H1 (cell line): ENCODE data around the gene LY6G5B. TPM values are rescaled to one million over a fixed set of nuclear protein-coding genes. Genes with fewer than 3 reads are reported as not detected.

ENCODE experiments used
- CTCF ChIA-PET: fragments of 300-600 bp; sonication (Branson Sonifier 250); formaldehyde crosslinking; loops from one replicate; lab custom pipeline; 2021; ENCODE audit not compliant: partially characterized antibody; lab: Charles Lee
- POLR2A ChIA-PET: fragments of 300-600 bp; sonication (Branson Sonifier 250); formaldehyde crosslinking; loops from one replicate; lab custom pipeline; 2021; ENCODE audit warnings: inconsistent platforms; ENCODE audit not compliant: partially characterized antibody; lab: Charles Lee
- DNase-seq, 2 experiments: peaks; one replicate each; pipeline versions ENCODE4 v3.0.0 to v3.0.0-alpha.2; 2010 to 2022; ENCODE audit warnings: low spot score in 2 of 2, low read depth in 1 of 2, mixed read lengths in 1 of 2
- FAIRE-seq: peaks from 2 replicates; lab custom pipeline; 2011; peaks lifted over from hg19 to GRCh38; lab: Jason Lieb, UNC
- H2AFZ ChIP-seq: 2 replicates; pipeline ENCODE4 v1.8.1; 2012; ENCODE audit warnings: low read length, inconsistent platforms
- H2AK5ac ChIP-seq: 2 replicates; pipeline ENCODE4 v1.6.1; 2013; ENCODE audit warnings: low read depth, low read length
- H2BK120ac ChIP-seq: replicated peaks from 2 replicates; pipeline ENCODE3; 2013; ENCODE audit warnings: low read depth, low read length, inconsistent platforms
- H2BK12ac ChIP-seq: 2 replicates; pipeline ENCODE4 v1.6.1; 2013; ENCODE audit warnings: low read depth, low read length
- H2BK15ac ChIP-seq: 2 replicates; pipeline ENCODE4 v1.6.1; 2013; ENCODE audit warnings: low read length
- H2BK20ac ChIP-seq: 2 replicates; pipeline ENCODE4 v1.6.1; 2013; ENCODE audit warnings: low read length
- H2BK5ac ChIP-seq: 2 replicates; pipeline ENCODE4 v1.6.1; 2013; ENCODE audit warnings: low read depth, low read length
- H3K14ac ChIP-seq: 2 replicates; pipeline ENCODE4 v1.6.1; 2013; ENCODE audit warnings: inconsistent platforms; ENCODE audit not compliant: insufficient read length
- H3K18ac ChIP-seq: 2 replicates; pipeline ENCODE4 v1.6.1; 2013; ENCODE audit warnings: low read length; ENCODE audit errors: extremely low read depth
- H3K23ac ChIP-seq: 2 replicates; pipeline ENCODE4 v1.6.1; 2013; ENCODE audit warnings: inconsistent platforms; ENCODE audit not compliant: insufficient read length
- H3K23me2 ChIP-seq: 2 replicates; pipeline ENCODE4 v1.6.1; 2013; ENCODE audit warnings: low read depth, low read length
- H3K27ac ChIP-seq: 2 replicates; pipeline ENCODE4 v1.6.1; 2011; ENCODE audit warnings: low read depth, low read length, inconsistent platforms
- H3K27me3 ChIP-seq, 4 experiments: replicated peaks in 1 of 4; 1 replicate in 1 of 4; 2 replicates in 3 of 4; pipeline versions ENCODE4 v1.6.1 to v1.8.1; 2011 to 2013; ENCODE audit warnings: low read length in 3 of 4, mild to moderate bottlenecking in 3 of 4, inconsistent platforms in 2 of 4, mixed read lengths in 2 of 4, moderate library complexity in 1 of 4; ENCODE audit not compliant: control insufficient read depth in 3 of 4, insufficient read depth in 3 of 4; ENCODE audit errors: extremely low read depth in 1 of 4
- H3K36me3 ChIP-seq, 4 experiments: 2 replicates each; pipeline versions ENCODE4 v1.6.1 to v1.8.1; 2011 to 2013; ENCODE audit warnings: mild to moderate bottlenecking in 4 of 4, low read length in 3 of 4, moderate library complexity in 2 of 4, control low read depth in 1 of 4, inconsistent platforms in 1 of 4; ENCODE audit not compliant: insufficient read depth in 4 of 4, control insufficient read depth in 2 of 4
- H3K4ac ChIP-seq: replicated peaks from 2 replicates; pipeline ENCODE3; 2013; ENCODE audit warnings: low read length, low read depth, mixed read lengths, inconsistent platforms; ENCODE audit not compliant: insufficient read length
- H3K4me1 ChIP-seq, 4 experiments: replicated peaks in 1 of 4; 1 replicate in 1 of 4; 2 replicates in 3 of 4; pipeline versions ENCODE4 v1.6.1 to v1.8.1; 2011 to 2013; ENCODE audit warnings: low read length in 3 of 4, inconsistent platforms in 2 of 4, mixed read lengths in 1 of 4; ENCODE audit not compliant: insufficient read depth in 4 of 4, control insufficient read depth in 3 of 4
- H3K4me2 ChIP-seq, 2 experiments: 2 replicates each; pipeline versions ENCODE4 v1.6.1 to v1.8.1; 2011 to 2013; ENCODE audit warnings: low read depth in 2 of 2, low read length in 2 of 2, control low read depth in 1 of 2, inconsistent platforms in 1 of 2, mild to moderate bottlenecking in 1 of 2; ENCODE audit not compliant: insufficient read depth in 1 of 2
- H3K4me3 ChIP-seq, 4 experiments: fragments of 200-600, 300-600 bp in 1 of 4; sonication (generic), shearing (Covaris generic), sonication (Bioruptor Twin) in 1 of 4; 2 replicates each; pipeline versions ENCODE4 v1.5.1 to v1.8.1; 2011 to 2016; ENCODE audit warnings: low read length in 4 of 4, low read depth in 3 of 4, control low read depth in 2 of 4, inconsistent platforms in 2 of 4, mild to moderate bottlenecking in 2 of 4, mixed read lengths in 1 of 4, moderate library complexity in 1 of 4; ENCODE audit not compliant: insufficient read depth in 2 of 4; ENCODE audit errors: extremely low read depth in 1 of 4
- H3K56ac ChIP-seq: replicated peaks from 2 replicates; pipeline ENCODE3; 2013; ENCODE audit warnings: low read depth, mild to moderate bottlenecking, mixed read lengths, low read length, inconsistent platforms; ENCODE audit not compliant: insufficient read length
- H3K79me1 ChIP-seq: 2 replicates; pipeline ENCODE4 v1.6.1; 2013; ENCODE audit warnings: low read depth, low read length, control low read depth
- H3K79me2 ChIP-seq, 2 experiments: 2 replicates each; pipeline versions ENCODE4 v1.6.1 to v1.8.1; 2012 to 2013; ENCODE audit warnings: low read length in 2 of 2, mild to moderate bottlenecking in 2 of 2, inconsistent platforms in 1 of 2; ENCODE audit not compliant: insufficient read depth in 2 of 2, control insufficient read depth in 1 of 2
- H3K9ac ChIP-seq, 4 experiments: replicated peaks in 1 of 4; 1 replicate in 1 of 4; 2 replicates in 3 of 4; pipeline versions ENCODE4 v1.6.1 to v1.8.1; 2011 to 2013; ENCODE audit warnings: low read depth in 3 of 4, low read length in 3 of 4, control low read depth in 2 of 4, mild to moderate bottlenecking in 2 of 4, moderate library complexity in 2 of 4, inconsistent platforms in 1 of 4; ENCODE audit errors: extremely low read depth in 1 of 4
- H3K9me3 ChIP-seq, 2 experiments: 2 replicates each; pipeline versions ENCODE4 v1.6.1 to v1.8.1; 2012 to 2013; ENCODE audit warnings: mild to moderate bottlenecking in 2 of 2, moderate library complexity in 2 of 2, control low read depth in 1 of 2, inconsistent platforms in 1 of 2, low read depth in 1 of 2, low read length in 1 of 2, mixed read lengths in 1 of 2; ENCODE audit not compliant: insufficient read depth in 2 of 2
- H4K20me1 ChIP-seq, 2 experiments: replicated peaks in 1 of 2; 2 replicates each; pipeline versions ENCODE3 to v1.8.1; 2011 to 2013; ENCODE audit warnings: inconsistent platforms in 2 of 2, low read length in 2 of 2, mild to moderate bottlenecking in 1 of 2; ENCODE audit not compliant: insufficient read depth in 2 of 2, control insufficient read depth in 1 of 2
- H4K5ac ChIP-seq: 2 replicates; pipeline ENCODE4 v1.6.1; 2013; ENCODE audit warnings: low read length, low read depth, mixed read lengths, inconsistent platforms; ENCODE audit not compliant: insufficient read length
- H4K8ac ChIP-seq: 2 replicates; pipeline ENCODE4 v1.8.0; 2013; ENCODE audit warnings: mild to moderate bottlenecking, moderate library complexity, low read length, inconsistent platforms; ENCODE audit not compliant: insufficient read depth; ENCODE audit errors: extremely low read depth
- H4K91ac ChIP-seq: replicated peaks from 2 replicates; pipeline ENCODE3; 2013; ENCODE audit warnings: low read length, mixed read lengths, inconsistent platforms; ENCODE audit not compliant: insufficient read length
- POLR2A ChIP-seq, 2 experiments: IDR thresholded peaks; 1 replicate in 1 of 2; 2 replicates in 1 of 2; pipeline ENCODE4 v1.6.1; 2011; ENCODE audit warnings: low read depth in 2 of 2, low read length in 2 of 2, mild to moderate bottlenecking in 2 of 2; ENCODE audit errors: control extremely low read depth in 1 of 2
- WGBS, 2 experiments: shearing (Covaris generic) in 1 of 2; methylation state at CpG; one replicate each; pipeline versions ENCODE4 v1.1.6 to v1.1.7; 2013 to 2015; ENCODE audit warnings: low lambda C conversion rate in 2 of 2, mixed read lengths in 2 of 2, inconsistent platforms in 1 of 2, low coverage in 1 of 2, missing lambda C conversion rate in 1 of 2; ENCODE audit not compliant: insufficient replicate concordance in 2 of 2, insufficient coverage in 1 of 2, insufficient read length in 1 of 2; ENCODE audit errors: extremely low coverage in 1 of 2, missing lambda C conversion rate in 1 of 2; 5-methylcytosine and 5-hydroxymethylcytosine counted together
- polyA plus RNA-seq, 7 experiments: library from polyadenylated mRNA; depleted of rRNA in 3 of 7; stranded (reverse) in 5 of 7; unstranded in 2 of 7; fragments of >200 nt in 5 of 7; fragments of 200-250 nt in 2 of 7; gene quantifications; 1 replicate in 5 of 7; 2 replicates in 1 of 7; 4 replicates in 1 of 7; pipeline versions ENCODE4 v1.2.1 to v1.2.3, GENCODE V29; 2011 to 2013; ENCODE audit warnings: missing spikeins in 2 of 7, mixed read lengths in 2 of 7
- total RNA-seq: library from RNA; stranded (reverse); fragmentation: NEBNext Ultra II Directional; extraction: Animal tissue kit (Norgen Biotek cat#: 25700); gene quantifications from 2 replicates; pipeline ENCODE4 v1.2.1, GENCODE V29; 2021

Gene LY6G5B
- total and polyA plus RNA-seq, 2 of the 8 experiments (the other 6 are each of a cell fraction or from before 2014, with no cell fraction given): 10.6 to 12.6 TPM

DNA sequence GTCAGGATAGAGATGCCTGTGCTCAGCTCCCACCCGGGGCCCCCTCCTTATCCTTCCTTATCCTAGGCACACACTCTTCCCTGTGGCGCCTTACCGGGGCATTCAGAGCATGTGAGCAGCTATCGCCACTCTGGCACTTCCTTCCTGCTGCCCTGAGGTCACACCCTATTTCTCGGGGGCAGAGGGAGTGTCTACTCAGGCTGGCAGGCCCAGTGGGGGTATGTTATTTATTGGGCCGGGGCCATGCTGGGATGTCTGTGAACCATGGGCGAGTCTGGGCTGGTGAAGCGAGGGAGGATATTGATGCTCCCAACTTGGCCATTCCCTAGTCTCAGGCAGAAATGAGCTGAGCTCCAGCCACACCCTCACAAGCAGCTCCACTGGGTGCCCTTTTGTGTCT lies 41.5 kb downstream of the LY6G5B start:
- Histone ChIP-seq H4K5ac (no peak overlapping the region), H2AK5ac (no peak overlapping the region), H3K9ac (no peak overlapping the region), H3K79me1 (no peaks in the 10 kb centered on the region), H3K36me3 (no peaks in the 10 kb centered on the region), H2BK20ac (no peak overlapping the region), H4K8ac (peak overlapping the region; percentile 23; the same call in 1 of the 2 replicates), H2BK15ac (no peak overlapping the region), H2BK120ac (no peak overlapping the region), H3K56ac (no peak overlapping the region), H3K27ac (no peak overlapping the region), H3K18ac (no peak overlapping the region), H2BK12ac (peak overlapping the region; percentile 75; the same call in 1 of the 2 replicates), H4K20me1 (no peaks in the 10 kb centered on the region), H3K23me2 (peaks cover 3% of the 10 kb centered on the region; the same call in 1 of the 2 replicates), H2AFZ (no peak overlapping the region), H3K4ac (no peak overlapping the region), H3K9me3 (no peaks in the 10 kb centered on the region), H3K4me3 (no peak overlapping the region), H3K14ac (no peak overlapping the region), H3K27me3 (no peaks in the 10 kb centered on the region; a peak in 1 of 7 replicates), H2BK5ac (no peak overlapping the region), H4K91ac (no peak overlapping the region), H3K4me2 (no peak overlapping the region), H3K23ac (no peak overlapping the region), H3K79me2 (no peaks in the 10 kb centered on the region), H3K4me1 (peaks cover 11 to 18% (median 12%) of the 10 kb centered on the region in 4 experiments)
- no peak for TF ChIP-seq POLR2A (IDR thresholded peaks at IDR 0.05; ENCODE audit: control extremely low read depth in 1 of 2, low read depth in 2 of 2, low read length in 2 of 2)
- ChIA-PET CTCF (interaction anchor here (0.8 to 5.7 kb wide), 11 partner anchors 12 to 128 kb away, joined by 3 to 39 read pairs (median 4); partner anchors contain the start of genes DDAH2 and LSM2), POLR2A (interaction anchor here (0.6 to 3.4 kb wide), 13 partner anchors 8 to 164 kb away, joined by 3 to 22 read pairs (median 4); partner anchors contain the start of genes ABHD16A, BAG6, DDAH2 and GPANK1)
- WGBS, 2 experiments: 87% methylated on average over 8 of the region's 8 CpGs; no CpG with 5 or more reads in 1 of the 2 experiments
- FAIRE-seq (no peak), DNase-seq (no peak)
